ENCODE measurements around the gene EHBP1. TPM values are rescaled to one million over a fixed set of nuclear protein-coding genes. Genes with fewer than 3 reads are reported as not detected.

EHBP1 gene
- total RNA-seq, 1 experiment from 2014 or later, result 25.2 TPM

DNA sequence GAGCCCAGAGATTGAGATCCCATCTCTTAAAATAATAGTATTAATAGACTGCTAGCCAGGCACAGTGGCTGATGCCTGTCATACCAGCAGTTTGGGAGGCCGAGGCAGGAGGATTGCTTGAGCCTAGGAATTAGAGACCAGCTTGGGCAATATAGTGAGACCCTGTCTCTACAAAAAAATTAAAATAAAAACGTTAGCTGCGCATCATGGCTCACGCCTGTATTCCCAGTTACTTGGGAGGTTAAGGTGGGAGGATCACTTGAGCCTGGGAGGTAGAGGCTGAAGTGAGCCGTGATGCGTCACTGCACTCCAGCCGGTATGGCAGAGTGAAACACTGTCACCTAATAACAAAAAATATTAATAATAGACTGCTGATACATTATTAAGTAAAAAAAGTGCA, 178.1 kb downstream of the EHBP1 start:
- DNase-seq (ENCODE audit: low spot score), result no peak

DNA sequence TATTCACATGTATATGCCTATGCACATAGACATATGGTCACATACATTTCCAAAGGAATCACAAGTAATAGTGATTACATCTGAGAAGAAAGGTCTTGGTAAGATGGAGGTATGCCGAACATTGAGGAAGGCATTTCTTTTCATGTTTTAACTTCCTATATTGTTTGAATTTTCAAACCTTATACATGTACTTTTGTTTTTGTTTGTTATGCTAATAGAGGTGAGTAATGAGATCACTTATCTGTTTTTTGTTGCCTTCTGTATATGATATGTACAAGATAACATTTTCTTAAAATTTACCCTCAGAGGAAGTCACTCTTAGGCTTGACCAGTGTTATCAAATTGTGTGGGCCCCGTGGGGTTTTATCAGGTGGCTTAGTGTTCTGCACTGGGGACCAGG, 178.6 kb downstream of the EHBP1 start:
- DNase-seq (ENCODE audit: low spot score), result no peak

DNA sequence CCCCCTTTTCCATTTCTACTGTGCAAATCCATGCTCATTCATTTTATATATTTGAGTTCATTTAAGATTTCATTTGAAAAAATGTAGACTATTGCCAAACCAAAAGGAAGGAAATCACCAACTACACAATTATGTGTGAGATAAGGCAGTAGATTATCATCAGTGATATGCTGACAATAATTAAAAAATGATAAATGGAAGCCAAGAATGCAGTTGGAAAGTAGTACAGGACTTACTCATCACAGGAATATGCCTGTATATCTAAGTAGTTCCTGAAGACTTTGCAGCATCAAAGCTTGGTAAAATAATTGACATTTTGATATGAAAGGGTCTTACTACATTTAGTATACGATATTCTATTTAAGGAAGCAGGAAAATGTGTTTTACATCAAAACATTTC, 179.0 kb downstream of the EHBP1 start:
- no peak for DNase-seq (ENCODE audit: low spot score)

DNA sequence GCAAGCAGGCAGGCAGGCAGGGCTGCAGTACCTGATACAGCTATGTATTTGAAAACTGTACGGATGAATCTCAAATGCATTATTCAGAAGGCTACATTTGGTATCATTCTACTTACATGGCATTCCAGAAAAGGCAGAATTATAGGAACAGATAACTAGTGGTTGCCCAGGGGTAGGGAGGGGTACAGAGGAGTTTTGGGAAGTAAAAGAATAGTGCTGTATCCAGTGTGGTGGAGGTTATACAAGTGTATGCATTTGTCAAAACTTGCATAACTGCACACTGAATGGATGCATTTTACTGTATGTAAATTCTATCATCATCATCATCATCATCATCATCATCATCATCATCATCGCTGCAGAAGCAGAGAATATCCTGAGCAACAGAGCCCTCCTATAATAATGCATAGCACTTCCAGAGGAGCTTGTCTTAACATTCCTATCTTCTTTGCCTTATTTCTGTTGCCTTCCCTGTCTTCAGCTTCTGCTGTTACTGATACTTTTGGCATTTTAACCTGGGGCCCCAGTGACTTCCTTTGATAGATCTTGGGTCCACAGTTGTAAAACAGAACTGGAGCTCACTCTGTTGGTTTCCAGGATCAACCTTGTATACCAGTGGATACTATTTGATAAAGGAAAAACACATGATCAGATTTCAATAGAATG, 189.6 kb downstream of the EHBP1 start:
- DNase-seq (ENCODE audit: low spot score), result no peak

DNA sequence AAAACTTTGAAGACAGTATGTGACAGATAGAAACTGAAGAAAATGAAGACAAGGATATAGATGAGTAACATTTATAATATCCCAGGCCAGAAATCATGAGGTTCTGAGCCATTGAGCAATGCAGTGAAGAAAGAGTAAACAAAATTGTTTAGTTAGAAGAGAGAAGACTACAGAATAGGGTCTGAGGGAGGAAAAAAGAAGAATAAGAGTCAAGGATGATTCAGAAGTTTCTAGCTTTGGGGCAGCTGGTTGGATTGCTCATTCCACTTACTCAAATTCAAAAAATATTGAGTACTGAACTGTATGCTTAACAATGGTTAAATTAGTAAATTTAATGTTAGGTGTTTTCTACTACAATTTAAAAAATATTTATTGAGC, 190.1 kb downstream of the EHBP1 start:
- DNase-seq (ENCODE audit: low spot score), result no peak

DNA sequence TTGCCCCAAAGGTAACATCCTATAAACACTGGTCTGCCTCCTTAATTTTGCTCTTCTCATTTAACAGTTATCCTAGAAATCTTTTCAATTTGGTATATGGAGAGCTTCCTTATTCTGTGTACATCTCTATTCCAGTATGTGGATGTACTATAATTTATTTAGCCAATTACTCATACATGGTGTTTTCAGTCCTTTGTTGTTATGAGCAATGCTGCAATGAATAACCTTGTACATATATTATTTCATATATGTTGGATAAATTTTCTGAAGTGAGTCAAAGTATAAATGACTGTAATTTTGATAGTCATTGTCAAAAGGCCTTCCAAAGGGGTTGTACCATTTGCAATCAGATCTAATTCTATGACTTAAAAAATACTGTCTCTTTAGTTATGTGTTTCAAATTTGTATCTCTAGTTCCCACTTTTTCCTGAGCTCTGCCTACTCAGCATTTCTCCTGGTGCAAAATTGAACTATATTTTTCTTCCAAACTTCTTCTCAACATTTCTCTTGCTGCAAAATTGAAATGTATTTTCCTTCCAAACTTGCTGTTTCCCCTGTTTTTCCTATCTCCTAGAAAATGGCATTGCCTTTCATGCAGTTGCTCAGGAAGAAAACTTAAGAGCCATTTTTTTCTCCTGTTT, 191.8 kb downstream of the EHBP1 start:
- no peak for DNase-seq (ENCODE audit: low spot score)

DNA sequence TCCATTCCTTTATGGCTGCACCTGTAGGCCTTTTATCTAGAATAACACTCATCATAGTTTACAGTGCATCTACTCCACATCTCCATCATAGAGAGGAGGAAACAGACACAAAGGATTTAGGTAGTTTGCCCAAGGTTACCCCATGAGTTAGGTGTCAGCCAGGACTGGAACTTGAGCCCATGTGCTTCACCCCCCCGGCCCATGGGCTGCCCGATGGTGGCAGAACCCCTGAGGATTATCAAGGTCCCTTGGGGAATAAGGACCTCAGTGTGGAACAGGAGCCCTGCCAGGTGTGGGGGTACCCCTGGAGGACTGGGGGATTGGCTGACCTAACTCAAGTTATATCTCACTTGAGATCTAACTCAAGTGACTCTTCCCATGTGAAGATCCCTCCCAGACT, 198.8 kb downstream of the EHBP1 start:
- no peak for DNase-seq (ENCODE audit: low spot score)

DNA sequence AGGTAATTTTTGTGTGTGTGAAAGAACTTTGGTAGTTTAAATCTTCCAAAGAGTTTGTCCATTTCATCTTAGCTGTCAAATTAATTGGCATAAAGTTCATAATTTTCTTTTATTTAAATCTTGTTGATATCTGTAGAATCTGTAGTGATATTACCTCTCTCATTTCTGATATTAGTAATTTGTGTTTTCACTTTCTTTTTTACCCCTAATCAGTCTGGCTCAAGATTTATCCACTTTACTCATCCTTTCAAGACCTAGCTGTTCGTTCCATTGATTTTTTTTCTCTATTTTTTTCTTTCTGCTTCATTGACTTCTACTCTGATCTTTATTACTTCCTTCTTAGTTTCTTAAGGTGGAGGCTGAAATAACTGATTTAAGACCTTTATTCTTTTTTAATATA, 202.6 kb downstream of the EHBP1 start:
- no peak for DNase-seq (ENCODE audit: low spot score)

DNA sequence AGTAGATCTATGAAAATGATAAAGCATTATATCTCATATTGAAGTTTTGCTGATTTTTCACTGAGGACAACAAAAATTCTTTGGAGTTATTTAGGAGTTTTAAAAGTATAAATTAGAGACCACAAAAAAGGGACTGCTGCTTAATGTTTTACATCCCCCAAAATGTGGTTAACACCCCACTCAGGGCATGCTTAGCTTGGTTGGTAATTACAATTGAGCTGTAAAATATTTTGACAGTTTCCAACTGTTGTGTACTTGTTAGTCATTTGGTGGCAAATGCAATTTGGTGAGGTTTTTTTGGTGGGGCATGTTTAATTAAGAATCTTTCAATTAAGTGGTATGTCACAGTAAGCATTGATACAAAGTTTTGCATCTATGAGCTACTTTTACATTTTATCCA, 207.8 kb downstream of the EHBP1 start:
- no peak for DNase-seq (ENCODE audit: low spot score)

DNA sequence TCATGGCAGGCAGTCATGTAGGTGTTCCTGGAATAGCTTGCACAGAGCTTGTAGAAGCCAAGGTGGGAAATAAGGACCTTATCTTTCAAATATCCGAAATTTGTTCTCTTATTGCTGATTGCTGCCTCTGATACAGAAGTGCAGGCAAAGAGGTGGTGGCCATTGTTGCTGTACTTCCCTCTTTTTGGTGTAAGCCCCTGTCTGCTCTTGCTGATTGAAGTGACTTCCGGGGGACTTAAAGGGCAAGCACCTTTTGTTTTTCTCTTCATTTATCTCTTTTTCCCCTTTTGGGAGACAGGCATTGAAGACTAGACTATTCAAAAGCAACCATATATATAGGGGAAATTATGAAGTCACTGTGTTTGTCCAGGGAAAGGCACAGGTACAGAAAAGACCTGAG, 213.5 kb downstream of the EHBP1 start:
- DNase-seq (ENCODE audit: low spot score), result no peak

DNA sequence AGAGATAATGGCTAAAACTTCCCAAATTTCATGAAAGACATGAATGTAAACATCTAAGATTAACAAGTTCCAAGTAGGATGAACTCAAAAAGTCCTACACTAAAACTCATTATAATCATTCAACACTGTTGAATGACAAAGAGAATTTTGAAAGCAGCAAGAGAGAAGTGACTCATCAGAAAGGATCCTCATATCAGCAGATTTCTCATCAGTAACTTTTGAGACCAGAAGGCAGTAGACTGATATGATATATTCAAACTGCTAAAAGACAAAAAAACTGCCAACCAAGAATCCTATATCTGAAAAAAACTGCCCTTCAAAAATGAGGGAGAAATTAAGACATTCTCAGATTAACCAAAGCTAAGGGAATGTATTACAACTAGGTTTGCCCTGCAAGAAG, 214.6 kb downstream of the EHBP1 start:
- no peak for DNase-seq (ENCODE audit: low spot score)

DNA sequence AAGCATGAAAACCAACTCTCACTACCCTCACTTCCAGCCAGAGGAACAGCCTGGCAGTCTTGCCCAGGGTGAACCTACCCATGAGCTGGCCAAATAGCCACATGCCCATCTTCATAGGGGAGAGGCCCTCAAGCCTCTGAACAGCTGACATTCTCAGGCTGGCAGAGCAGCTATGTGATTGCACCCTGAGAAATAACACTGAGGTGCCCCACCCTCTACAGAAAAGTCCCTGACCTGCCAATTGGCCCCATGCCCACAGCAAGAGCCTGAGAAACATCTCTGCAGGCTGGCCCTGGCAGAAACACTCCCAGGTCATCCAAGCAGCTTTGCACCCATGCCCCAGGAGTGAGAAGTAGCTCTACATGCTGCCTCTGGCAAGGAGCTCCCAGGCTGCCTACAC, 217.7 kb downstream of the EHBP1 start:
- DNase-seq (ENCODE audit: low spot score), result no peak

DNA sequence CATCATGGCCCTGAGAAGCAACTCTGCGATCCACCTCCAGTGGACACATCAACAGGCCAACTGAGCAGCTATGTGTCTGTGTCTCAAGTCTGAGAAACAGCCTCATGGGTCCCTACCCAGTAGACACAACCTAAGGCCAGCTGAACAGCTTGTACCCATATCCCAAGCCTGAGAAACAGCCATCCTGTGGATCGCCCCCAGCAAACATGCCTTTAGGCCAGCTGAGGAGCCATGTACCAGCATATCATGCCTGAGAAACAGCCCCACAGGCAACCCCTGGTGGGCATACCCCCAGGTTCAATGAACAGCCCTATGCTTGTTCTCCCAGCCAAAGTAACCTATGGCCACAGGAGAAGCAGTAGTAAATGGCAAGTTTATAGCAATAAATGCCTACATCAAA, 218.4 kb downstream of the EHBP1 start:
- no peak for DNase-seq (ENCODE audit: low spot score)

DNA sequence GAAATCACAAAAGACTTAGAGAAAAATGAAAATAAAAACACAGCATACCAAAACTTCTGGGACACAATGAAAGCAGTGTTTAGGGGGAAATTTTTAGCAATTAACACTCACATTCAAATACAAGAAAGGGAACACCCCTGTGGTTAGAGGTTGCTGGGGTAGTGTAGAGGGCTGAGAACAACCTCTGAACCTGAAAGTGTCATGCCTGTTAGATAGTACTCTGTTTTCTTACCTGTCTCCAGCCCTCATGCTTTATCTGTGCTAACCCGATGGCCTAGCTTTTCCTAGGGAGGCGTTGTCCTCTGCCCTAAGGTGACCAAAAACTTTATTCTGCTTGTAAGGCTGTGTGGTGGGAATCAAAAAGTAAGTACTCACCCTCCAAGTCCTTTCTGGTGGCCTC, 222.5 kb downstream of the EHBP1 start:
- DNase-seq (ENCODE audit: low spot score), result no peak

DNA sequence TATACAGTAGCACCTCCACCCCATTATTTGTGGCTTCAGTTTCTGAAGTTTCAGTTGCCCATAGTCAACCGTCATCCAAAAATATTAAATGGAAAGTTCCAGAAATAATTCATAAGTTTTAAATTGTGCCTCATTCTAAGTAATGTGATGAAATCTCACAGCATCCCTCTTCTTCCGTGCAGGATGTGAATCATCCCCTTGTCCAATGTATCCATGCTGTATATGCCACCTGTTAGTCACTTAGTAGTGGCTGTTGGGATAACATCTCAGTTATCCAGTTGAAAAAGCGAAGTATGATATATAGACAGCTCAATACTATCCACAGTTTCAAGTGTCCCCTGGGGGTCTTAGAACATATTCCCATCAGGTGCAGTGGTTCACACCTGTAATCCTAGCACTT, 226.0 kb downstream of the EHBP1 start:
- no peak for DNase-seq (ENCODE audit: low spot score)

DNA sequence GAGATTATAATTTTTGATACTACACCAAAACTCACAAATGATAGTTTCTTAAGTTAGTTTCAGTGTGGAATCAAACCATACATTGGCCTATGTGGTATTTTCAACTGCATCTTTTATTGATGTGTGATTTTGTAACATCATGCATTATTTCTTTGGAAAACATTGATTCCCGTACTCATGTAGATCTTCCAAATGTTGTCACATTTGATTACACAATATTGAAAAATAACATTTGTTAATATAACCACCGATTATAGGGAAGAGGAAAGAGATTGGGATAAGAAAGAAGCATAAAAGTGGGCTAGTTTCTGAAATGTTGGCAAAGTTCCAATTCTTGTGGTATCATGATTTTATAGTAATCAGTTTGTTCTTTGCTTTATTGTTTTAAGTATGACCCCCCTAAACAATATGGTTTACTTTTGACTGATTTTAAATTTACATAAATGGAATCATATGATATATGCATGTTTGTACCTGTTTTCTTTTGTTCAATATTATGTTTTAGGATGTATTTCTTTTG, 227.9 kb downstream of the EHBP1 start:
- DNase-seq (ENCODE audit: low spot score), result no peak

DNA sequence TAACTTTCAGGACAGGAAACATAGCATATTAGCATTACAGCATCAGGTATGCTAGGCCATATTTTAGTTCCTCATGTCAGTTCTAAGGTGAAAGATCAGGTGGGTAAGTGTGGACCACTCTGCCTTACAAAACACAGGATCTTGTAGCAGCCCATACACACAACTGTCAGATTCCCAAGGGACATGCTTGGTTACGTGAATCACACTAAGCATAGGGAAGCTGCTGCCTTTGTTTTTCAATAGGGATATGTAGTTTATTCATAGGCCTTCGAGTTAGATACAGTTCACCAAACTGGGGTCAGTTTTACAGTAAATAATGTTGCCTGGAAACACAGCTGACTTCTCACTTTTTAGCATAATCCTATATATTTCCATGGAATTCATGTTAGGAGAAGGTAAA, 229.0 kb downstream of the EHBP1 start:
- DNase-seq (ENCODE audit: low spot score), result no peak

DNA sequence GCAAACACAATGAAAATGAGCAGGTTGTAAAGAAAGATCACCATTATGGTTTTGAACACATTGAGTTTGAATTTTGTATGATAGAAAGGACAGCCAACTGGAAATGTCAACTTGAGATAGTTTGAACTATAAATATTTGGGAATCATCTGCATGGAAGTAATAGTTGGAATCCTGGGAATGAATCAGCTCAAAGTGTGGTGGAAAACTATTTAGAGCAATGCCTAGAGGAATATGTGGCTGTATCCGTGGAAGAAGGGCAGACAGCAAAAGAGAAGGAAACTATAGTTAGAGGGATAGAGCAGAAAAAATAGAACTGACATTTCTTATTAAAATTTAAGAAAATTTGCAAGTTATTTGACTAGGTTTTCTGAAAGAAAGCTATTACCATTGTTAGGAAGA, 232.6 kb downstream of the EHBP1 start:
- DNase-seq (ENCODE audit: low spot score), result no peak

DNA sequence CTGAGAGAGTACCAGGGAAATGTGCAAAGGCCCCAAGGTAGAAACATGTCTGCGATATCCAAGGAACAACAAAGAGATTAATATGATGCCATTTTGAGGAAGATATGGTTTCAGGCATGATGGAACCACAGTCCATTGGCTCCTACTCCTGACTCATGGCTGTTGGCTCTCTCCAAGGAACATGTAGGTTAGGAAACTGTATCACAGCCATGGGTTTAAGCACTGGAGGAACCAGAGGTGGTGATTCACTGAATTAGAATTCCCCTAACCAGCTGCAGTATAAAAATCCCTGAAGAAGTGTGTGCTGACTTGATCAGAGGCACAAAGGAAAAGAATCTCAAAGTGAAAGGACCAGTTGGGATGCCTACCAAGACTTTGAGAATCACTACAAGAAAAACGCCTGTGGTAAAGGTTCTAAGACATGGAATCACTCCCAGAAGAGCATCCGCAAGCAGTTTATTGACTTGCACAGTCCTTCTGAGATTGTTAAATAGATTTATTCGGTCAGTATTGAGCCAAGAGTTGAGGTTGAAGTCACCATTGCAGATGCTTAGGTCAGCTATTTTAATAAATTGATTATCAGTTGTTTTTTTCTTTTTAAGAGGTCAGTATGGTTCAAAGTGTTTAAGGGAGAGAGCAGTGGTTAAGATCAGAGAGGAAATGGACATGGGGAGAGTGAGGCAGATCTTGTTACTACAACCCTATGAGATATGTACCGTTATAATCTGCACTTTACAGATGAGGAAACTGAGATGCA, 234.4 kb downstream of the EHBP1 start:
- no peak for DNase-seq (ENCODE audit: low spot score)

DNA sequence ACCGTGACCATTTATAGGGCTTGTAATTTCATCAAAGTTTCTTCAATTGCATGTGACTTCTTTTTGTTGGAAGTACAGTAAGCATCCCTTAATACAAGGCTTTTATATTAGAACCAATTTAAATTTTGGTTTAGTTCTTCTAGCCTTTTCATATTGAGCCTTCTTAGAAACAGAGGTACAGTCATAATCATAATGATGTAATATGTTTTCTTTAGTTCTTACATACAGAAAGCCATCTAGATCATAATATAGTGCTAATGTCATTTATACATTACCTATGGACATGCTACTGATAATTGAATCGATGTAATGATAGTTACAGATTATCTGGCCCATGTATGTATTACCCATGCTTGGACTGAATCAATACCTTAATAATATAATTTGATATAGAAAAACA, 235.2 kb downstream of the EHBP1 start:
- no peak for DNase-seq (ENCODE audit: low spot score)

DNA sequence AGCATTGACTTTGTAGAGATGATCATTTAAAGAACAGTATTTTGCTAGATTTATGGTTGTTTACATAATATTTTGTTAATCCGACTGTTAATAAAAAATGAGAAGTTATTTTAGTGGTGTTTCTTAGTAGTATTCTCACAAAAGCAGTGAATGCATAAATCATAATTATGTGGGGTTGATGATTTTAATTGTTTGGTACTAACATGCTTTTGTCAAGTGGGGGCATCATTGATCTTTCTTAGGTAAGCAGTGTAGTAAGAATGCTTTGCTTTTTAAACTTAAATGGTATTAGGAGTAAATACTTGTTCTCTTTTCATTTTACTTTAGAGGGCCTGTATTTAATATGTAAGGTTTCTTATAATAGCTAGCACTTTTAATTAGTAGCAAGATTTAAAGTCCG, 235.9 kb downstream of the EHBP1 start:
- DNase-seq (ENCODE audit: low spot score), result no peak

DNA sequence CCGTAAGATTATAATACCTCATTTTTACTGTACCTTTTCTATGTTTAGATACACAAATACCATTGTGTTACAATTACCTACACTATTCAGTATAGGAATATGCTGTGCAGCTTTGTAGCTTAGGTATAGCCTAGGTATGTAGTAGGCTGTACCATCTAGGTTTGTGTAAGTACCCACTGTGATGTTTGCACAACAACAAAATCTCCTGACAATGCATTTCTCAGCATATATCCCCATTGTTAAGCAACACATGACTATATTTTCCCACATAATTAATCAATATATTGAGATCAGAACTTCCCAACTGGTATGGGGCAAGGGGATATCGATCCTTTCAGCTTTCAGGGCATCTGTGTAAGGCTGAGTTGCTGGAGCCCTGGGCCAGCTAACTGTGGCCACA, 238.8 kb downstream of the EHBP1 start:
- DNase-seq (ENCODE audit: low spot score), result no peak

DNA sequence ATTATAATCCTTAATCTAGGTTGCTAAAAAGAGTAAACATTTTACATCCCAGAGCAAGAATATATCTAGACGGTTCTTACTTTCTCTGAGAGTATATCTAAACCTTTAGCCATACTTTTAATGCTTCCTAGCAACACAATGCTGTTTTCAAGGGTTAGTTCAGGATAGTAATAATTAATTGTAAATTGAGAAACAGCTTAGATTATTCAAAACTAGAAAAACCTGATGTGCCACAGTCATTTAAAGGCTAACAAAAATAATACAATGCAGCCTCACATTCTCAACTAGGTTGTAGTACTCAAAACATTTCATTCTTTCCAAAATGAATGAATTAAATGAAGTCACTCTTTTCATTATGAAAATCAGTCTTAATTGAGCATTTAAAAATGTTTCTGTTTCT, 241.9 kb downstream of the EHBP1 start:
- peak; percentile 19 for DNase-seq (ENCODE audit: low spot score)
